Measurements from ENCODE around the gene TRAPPC12. TPM values are rescaled to one million over a fixed set of nuclear protein-coding genes. Genes with fewer than 3 reads are reported as not detected.

The TRAPPC12 gene
- polyA plus RNA-seq, 1 donor (not counting 4 experiments of a cell fraction or from before 2014, with no cell fraction given), result 44.2 TPM

GRCh38 chr2:3457524-3458395, 78.3 kb downstream of the TRAPPC12 start:
- FAIRE-seq, result no peak
- DNase-seq (ENCODE audit: low read depth, low spot score), result no peak
- dilution Hi-C loops (cut with MboI; ENCODE audit: extremely low pct_ligation_motif_present, low sequenced_read_pairs), result no loop called here
- H2AFZ ChIP-seq (ENCODE audit: control insufficient read depth, low read length), result no peak overlapping the region
- H3K79me2 ChIP-seq (ENCODE audit: control insufficient read depth, insufficient read depth, low read length), result no peaks in the 10 kb centered on the region
- no peaks in the 10 kb centered on the region for H3K9me3 ChIP-seq (ENCODE audit: control insufficient read depth, low read depth, low read length)
- H3K4me3 ChIP-seq (ENCODE audit: control insufficient read depth in 2 of 3, extremely low read depth in 1 of 3, insufficient read depth in 2 of 3, low read depth in 1 of 3, low read length in 3 of 3), result no peak overlapping the region
- H3K4me1 ChIP-seq (ENCODE audit: control insufficient read depth, extremely low read depth, insufficient read depth, low read length), result no peaks in the 10 kb centered on the region
- no peaks in the 10 kb centered on the region for H3K9me1 ChIP-seq (ENCODE audit: control insufficient read depth, extremely low read depth, insufficient read depth, low read length)
- H3K27me3 ChIP-seq (ENCODE audit: control insufficient read depth, extremely low read depth, insufficient read depth, low read length), result no peaks in the 10 kb centered on the region
- H4K20me1 ChIP-seq (ENCODE audit: control insufficient read depth, extremely low read depth, insufficient read depth, low read length), result no peaks in the 10 kb centered on the region
- no peak overlapping the region for H3K27ac ChIP-seq (ENCODE audit: control insufficient read depth, insufficient read depth, low read length)
- no peak overlapping the region for H3K4me2 ChIP-seq (ENCODE audit: control insufficient read depth, extremely low read depth, insufficient read depth, low read depth, low read length)
- no peak for TF ChIP-seq CTCF (optimal IDR thresholded peaks at IDR 0.05 in 1 of 3, IDR thresholded peaks at IDR 0.05 in 1 of 3, conservative IDR thresholded peaks at IDR 0.05 in 1 of 3; ENCODE audit: extremely low read depth in 1 of 3, insufficient read depth in 2 of 3, low read length in 3 of 3)
- no peak for TF ChIP-seq EZH2 (IDR thresholded peaks at IDR 0.05; ENCODE audit: low read length)
- no peak overlapping the region for H3K9ac ChIP-seq (ENCODE audit: control insufficient read depth, extremely low read depth, insufficient read depth, low read length)
- H3K36me3 ChIP-seq (ENCODE audit: control insufficient read depth in 2 of 2, extremely low read depth in 1 of 2, insufficient read depth in 2 of 2, low read length in 2 of 2), result peaks cover 9 to 13% of the 10 kb centered on the region in 2 experiments

GRCh38 chr2:3458396-3459184, 79.1 kb downstream of the TRAPPC12 start:
- TF ChIP-seq EZH2 (IDR thresholded peaks at IDR 0.05; ENCODE audit: low read length) (no peak), CTCF (optimal IDR thresholded peaks at IDR 0.05 in 1 of 3, IDR thresholded peaks at IDR 0.05 in 1 of 3, conservative IDR thresholded peaks at IDR 0.05 in 1 of 3; ENCODE audit: extremely low read depth in 1 of 3, insufficient read depth in 2 of 3, low read length in 3 of 3) (no peak)
- Histone ChIP-seq H3K79me2 (ENCODE audit: control insufficient read depth, insufficient read depth, low read length) (no peaks in the 10 kb centered on the region), H3K4me2 (ENCODE audit: control insufficient read depth, extremely low read depth, insufficient read depth, low read depth, low read length) (no peak overlapping the region), H3K9ac (ENCODE audit: control insufficient read depth, extremely low read depth, insufficient read depth, low read length) (no peak overlapping the region), H4K20me1 (ENCODE audit: control insufficient read depth, extremely low read depth, insufficient read depth, low read length) (no peaks in the 10 kb centered on the region), H3K9me1 (ENCODE audit: control insufficient read depth, extremely low read depth, insufficient read depth, low read length) (no peaks in the 10 kb centered on the region), H3K36me3 (ENCODE audit: control insufficient read depth in 2 of 2, extremely low read depth in 1 of 2, insufficient read depth in 2 of 2, low read length in 2 of 2) (peaks cover 8 to 13% of the 10 kb centered on the region in 2 experiments), H3K4me1 (ENCODE audit: control insufficient read depth, extremely low read depth, insufficient read depth, low read length) (no peaks in the 10 kb centered on the region), H3K4me3 (ENCODE audit: control insufficient read depth in 2 of 3, extremely low read depth in 1 of 3, insufficient read depth in 2 of 3, low read depth in 1 of 3, low read length in 3 of 3) (no peak overlapping the region), H2AFZ (ENCODE audit: control insufficient read depth, low read length) (no peak overlapping the region), H3K27ac (ENCODE audit: control insufficient read depth, insufficient read depth, low read length) (no peak overlapping the region), H3K27me3 (ENCODE audit: control insufficient read depth, extremely low read depth, insufficient read depth, low read length) (no peaks in the 10 kb centered on the region), H3K9me3 (ENCODE audit: control insufficient read depth, low read depth, low read length) (no peaks in the 10 kb centered on the region)
- DNase-seq (ENCODE audit: low read depth, low spot score) (no peak), FAIRE-seq (no peak)
- dilution Hi-C loops (cut with MboI; ENCODE audit: extremely low pct_ligation_motif_present, low sequenced_read_pairs), result no loop called here
